ENCODE results near the gene PRPSAP1. TPM values are rescaled to one million over a fixed set of nuclear protein-coding genes. Genes with fewer than 3 reads are reported as not detected.
A peak's percentile ranks its signal among the peaks of the same experiment; 100 is the strongest.

PRPSAP1 gene, protein sequence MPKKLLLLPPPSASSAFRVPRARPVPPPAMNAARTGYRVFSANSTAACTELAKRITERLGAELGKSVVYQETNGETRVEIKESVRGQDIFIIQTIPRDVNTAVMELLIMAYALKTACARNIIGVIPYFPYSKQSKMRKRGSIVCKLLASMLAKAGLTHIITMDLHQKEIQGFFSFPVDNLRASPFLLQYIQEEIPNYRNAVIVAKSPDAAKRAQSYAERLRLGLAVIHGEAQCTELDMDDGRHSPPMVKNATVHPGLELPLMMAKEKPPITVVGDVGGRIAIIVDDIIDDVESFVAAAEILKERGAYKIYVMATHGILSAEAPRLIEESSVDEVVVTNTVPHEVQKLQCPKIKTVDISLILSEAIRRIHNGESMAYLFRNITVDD
- 36.3 TPM for polyA plus RNA-seq (ENCODE audit: insufficient read length)

DNA sequence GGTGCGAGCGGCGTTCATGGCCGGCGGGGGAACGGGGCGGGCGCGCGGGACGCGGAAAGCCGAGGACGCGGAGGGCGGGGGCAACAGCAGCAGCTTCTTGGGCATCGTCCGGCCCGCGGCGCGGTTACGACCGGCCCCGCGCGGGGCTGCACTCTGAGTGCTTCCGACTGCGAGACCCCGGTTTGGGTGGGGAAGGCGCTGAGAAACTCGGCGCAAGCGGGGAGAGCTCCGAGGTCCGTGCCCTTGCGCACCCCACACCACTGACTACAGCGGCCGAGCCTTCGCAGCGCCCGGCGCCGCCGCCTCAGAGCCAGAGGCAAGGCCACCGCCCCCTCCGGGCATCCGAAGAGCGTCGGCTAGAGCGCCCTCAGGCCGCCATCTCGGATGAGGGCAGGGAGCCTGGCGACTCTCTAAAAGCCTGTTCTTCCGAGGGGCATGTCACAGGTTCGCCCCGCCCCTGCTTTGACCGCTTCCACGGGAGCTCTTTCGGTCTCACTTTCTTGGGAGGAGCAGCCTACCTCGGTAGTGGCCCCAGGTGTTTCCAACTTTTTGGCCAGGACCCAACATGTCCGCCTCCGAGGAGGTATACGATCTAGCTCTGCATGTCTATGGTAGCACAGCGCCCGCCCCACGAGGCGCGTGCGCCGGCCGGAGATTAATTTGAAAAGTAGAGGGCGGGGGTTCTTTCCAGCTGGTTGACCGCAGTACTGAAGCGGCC is at the start of gene PRPSAP1:
Gene PRPSAP1 (minus strand): TSS at position 318 of the 718 bp plus-strand sequence. CDS start 213 bp downstream, at position 105.
- DNase-seq = peak; percentile 94

DNA sequence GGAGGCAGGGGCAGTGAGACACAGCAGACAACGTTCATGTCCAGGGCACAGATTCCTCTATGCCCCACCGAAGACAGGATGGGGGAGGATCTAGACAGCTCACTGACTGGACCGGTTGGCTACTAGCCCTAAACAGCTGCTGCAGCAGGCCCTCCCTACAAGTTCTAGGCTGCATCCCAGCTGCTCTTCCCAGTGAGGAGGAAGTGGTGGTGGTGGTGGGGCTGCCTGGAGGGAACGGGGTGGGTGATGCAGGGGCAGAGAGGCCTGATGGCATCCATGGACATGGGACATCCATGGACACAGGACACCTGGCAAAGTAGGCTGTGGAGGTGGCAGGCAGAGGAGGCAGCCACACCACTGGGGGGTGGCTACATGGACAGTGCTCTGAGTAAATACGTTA is 49.0 kb upstream of the PRPSAP1 start:
- no peak for DNase-seq

DNA sequence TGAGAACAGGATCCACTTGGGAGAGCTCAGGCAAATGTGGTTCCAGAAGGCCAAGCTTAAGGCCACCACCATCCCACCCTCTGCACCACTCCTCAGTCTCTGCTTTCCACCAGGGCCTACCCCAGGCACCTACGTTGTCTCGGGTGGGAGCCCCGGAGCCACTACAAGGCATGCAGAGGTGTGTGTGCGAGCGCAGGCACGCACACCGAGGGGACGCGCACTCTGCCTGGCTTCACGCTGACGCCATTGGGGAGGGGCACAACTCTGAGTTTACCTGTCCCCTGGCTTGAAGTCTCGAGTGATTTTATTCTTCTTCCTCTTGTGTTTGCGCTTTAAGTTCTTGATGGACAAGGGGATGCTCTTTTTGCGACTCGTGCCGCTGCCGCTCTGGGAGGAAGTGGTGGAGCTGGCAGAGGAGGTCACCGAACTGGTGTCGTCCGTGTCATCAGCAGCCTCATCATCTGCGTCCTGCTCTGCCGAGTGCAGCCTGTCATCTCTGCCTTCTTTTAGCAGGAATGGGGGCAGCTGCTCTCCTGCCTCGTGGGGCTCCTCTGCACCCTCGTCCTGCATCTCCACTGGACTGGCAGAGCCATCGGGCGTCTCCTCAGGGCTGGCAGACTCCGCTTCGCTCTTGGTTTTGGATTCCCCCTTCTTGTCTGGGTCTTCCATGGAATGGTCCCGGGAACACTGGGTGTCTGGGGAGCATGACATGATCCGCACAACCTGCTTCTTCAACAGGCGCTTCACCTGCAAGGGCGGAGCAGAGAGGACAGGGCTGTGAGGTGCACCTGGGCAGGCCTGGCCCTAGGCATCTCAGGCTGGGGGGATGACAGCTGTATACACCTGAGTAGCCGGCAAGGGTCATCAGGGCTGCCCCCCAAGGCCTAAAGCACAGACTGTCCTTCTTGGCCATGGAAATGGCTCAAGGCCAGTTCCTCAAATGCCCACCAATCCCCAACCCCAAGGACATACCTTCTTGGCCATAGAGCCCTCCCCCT is 45.8 kb upstream of the PRPSAP1 start:
- no peak for DNase-seq

DNA sequence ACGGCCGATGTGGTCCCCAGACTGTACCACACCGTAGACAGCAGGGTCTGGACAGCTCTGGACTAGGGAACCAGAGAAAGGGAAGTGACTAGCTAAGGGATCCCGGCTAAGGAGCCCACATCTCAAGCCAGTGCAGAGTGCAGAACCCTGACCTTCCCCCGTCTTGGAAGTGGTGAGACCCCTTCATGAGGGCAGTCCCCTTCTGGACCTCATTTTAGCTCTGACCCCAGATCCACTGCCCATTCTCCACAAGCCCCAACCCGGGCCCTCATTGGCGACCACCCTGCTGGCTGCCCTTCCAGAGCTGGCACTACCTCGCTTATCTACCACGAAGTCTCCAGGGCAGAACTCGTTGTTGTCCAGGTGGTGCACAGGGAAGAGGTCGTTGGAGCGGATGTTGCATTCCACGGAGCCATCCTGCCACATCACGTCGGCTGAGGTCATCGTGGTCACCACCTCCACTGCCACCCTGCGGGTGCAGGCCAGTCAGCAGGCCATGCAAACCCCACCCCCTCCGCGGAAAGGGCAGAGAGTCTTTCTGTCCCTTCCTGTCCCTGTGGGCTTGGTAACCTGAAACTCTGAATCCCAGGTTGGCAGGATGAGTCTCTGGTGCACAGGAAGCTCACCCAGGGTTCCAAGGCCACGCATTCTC is 44.9 kb upstream of the PRPSAP1 start:
- DNase-seq = no peak

DNA sequence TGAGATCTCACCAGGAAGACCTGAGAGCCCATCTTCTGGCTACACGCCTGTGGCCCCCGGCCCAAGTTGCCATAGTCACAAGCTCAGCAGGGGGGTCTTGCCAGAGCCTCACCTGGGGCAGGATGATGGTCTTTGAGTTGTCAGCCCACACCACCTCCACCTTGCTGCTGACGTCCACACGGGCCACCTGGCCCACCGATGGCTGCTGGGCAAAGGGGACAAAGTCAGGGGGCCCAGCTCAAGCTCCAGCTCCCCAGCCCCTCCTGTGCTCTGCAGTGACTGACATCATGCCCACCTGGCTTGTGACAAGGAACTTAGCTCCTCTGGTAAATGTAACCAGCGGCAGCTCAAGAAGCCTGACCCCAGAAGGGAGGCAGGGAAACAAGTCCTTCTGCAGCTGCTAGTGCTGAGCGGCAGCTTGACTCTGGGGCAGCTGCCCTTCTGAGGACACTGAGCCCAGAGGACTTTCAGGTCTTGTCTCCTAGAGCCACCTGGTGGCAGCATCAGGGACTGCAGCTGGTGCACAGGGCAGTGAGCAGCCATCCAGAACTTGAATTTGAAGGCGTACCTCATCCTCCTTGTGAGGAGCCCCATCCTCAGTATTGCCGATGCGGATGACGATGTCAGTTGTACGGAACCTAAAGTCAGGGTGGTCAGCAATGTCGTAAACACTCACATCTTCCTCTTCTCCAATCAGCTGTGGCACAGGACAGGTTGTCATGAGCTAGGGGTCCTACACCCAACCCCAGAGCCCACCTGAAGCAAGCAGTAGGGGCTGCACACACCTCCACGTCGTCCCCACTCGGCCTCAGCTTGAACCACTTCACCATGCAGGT is 44.2 kb upstream of the PRPSAP1 start:
- DNase-seq = peak; percentile 85

DNA sequence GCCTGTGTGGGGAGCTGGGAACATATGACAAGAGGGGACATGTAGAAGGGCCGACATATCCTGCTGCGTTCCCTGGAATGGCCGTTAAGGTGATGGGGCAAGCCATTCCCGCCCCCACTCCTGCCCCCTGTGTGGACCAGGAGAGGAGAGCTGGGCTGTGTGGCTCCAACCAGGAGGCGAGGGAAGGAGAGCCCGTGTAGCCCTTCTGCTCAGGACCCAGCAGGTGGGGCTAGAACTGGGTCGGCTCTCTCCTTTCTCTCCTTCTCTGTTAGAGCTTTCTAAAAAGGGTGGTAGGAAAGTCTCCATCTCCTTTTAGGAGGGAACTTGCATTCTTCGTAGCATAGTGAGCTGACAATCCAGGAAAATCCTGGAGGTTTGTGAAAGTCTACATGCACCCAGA is 43.5 kb upstream of the PRPSAP1 start:
- DNase-seq = no peak

DNA sequence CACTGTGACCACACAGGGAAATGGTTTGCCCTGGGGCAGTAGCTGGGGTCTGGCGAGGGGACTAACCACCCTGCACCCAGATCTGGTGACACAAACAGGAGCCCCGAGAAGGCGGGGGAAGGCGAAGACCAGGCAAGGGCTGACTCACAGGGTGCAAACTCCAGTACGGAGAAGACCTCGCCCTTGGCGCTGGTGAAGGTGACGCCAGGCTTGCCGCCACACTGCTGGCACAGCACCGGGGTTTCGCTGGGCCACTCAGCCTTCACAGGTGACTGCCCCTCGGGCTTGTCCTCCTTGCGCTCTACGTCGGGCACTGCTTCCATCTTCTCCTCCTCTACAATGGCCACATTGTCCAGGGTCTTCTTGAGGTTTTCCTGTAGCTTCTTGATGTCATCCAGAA is 42.3 kb upstream of the PRPSAP1 start:
- no peak for DNase-seq

DNA sequence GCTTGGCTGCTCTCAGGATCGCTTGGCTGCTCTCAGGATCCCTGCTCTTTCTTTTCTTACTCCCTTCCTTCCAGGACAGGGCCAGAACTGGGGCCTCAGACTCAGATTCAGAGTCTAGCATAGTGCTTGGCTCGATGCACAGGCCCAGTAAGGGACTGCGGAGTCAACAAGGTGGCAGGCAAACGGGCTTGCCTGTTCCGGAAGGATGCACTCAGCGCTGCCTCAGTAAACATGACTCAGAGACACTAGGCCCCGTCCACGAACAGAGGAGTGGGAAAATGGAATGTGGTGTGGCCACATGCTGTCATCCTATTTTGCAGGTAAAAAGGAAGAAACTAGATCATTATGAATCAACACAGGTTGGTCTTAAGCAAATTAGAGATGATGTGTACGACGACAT is 40.5 kb upstream of the PRPSAP1 start:
- DNase-seq = no peak

DNA sequence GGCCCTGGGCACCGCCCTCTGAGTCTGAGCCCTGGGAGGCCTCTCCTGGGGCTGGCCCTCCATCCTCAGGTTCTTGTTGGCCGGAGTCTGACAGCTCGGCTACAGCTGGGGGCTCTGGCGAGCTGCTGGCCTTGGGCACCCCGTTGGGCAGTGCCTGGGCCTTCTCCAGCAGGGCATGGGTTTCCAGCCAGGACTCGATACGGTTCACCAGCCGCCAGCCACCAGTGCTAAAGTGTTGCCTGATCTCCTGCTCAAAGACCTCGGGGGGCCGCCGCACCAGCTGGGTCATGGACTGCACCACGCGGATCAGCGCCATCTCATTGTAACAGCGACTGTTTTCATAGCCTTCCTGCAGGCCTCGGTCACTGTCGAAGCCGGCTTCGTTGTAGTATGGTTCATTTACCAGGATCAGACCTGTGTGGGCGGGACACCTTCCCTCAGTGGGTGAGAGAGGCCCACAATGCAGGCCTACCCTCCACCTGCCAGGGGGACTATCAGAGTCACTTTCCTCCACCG is 37.5 kb upstream of the PRPSAP1 start:
- no peak for DNase-seq

DNA sequence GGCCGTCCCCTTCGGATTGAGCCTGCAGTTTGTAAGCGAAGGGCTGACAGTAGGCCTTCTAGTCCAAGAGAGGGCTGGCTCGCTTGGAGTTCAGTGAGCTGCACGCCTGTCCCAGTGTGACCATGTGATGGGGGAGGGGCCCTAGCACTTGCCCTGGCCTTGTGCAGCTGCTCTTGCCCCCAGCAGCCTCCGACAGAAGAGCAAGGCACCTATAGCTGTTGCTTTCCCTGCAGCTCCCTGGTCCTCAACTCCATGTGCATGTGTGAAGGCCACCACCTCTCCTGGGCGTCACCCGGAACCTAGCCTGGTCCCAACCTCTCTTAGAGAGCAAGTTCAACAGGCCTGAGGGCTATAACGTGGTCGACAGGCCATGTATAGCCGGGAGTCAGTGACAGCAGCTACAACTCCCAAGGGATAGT is 36.3 kb upstream of the PRPSAP1 start:
- no peak for DNase-seq

DNA sequence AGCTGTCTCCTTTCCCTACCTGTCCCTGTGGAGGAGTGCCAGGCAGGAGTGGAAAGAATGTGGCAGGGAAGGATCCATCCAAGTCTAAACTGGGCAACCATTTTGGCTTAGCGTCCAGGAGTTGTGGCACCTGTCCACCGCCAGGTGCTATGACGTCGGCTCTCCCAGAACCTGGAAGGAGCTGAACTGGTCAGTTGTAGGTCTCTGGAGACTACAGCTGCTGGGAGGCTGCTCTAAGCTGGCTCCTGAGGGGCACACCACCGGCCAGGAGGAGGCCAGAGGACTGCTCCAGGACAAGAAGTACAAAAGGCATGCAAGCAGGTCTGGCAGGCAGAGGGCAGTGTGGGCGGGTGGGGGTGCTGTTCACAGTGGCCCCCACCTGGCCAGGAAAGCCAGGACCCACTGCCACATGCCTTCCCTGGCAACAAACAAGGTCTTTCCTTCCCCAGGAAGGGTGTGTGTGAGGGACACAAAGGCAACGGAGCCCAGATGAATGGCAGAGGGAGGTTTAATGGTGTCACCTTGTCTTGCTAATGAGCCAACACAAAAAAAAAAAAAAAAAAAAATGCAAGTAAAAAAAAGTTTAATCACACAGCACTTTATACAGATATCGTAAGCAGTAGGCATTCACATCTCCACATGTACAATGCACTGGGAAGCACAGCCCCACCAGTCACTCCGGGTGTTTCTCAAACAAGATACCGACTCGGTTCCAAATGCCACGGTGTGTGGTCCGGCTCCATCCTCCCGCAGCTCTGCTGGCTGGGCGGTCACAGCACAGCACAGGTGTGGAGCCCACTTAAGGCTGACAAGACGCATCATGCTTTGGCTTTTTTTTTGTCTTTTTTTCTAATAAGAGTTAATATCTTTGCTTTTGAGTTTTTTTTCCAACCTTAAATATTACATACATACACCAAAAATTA is 35.5 kb upstream of the PRPSAP1 start:
- DNase-seq = no peak

DNA sequence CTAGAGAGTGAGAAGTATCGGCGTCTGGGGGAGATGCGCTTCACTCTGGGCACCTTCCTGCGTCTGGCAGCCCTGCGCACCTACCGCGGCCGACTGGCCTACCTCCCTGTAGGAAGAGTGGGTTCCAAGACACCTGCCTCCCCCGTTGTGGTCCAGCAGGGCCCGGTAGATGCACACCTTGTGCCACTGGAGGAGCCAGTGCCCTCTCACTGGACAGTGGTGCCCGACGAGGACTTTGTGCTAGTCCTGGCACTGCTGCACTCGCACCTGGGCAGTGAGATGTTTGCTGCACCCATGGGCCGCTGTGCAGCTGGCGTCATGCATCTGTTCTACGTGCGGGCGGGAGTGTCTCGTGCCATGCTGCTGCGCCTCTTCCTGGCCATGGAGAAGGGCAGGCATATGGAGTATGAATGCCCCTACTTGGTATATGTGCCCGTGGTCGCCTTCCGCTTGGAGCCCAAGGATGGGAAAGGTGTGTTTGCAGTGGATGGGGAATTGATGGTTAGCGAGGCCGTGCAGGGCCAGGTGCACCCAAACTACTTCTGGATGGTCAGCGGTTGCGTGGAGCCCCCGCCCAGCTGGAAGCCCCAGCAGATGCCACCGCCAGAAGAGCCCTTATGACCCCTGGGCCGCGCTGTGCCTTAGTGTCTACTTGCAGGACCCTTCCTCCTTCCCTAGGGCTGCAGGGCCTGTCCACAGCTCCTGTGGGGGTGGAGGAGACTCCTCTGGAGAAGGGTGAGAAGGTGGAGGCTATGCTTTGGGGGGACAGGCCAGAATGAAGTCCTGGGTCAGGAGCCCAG is 33.5 kb upstream of the PRPSAP1 start:
- no peak for DNase-seq

DNA sequence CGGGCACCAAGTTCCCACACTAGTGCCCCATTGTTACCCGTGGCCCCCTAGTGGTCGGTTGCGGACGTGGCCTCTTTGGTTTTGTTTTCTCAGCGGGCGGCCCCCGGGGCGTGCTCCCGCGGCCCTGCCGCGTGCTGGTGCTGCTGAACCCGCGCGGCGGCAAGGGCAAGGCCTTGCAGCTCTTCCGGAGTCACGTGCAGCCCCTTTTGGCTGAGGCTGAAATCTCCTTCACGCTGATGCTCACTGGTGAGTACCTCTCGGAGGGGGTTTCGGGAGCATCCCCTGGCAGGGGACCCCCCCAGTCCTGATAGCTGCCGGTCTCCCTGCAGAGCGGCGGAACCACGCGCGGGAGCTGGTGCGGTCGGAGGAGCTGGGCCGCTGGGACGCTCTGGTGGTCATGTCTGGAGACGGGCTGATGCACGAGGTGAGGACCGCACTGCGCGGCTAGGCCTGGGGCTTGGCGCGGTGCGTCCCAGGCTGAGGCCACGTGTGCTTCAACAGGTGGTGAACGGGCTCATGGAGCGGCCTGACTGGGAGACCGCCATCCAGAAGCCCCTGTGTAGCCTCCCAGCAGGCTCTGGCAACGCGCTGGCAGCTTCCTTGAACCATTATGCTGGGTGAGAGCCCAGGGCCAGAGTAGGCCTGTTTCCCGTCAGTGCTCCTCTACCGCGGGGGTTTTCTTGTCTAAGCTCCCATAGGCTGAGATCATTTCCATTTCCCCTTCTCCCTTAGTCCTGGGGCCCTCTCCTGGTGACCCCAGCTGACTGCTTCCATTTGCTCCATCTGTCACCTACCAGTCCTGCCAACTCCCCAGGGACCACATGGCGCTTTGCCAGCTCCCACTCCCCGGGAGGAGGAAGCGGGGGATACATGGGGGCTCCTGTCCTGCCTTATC is 32.4 kb upstream of the PRPSAP1 start:
- DNase-seq = no peak

DNA sequence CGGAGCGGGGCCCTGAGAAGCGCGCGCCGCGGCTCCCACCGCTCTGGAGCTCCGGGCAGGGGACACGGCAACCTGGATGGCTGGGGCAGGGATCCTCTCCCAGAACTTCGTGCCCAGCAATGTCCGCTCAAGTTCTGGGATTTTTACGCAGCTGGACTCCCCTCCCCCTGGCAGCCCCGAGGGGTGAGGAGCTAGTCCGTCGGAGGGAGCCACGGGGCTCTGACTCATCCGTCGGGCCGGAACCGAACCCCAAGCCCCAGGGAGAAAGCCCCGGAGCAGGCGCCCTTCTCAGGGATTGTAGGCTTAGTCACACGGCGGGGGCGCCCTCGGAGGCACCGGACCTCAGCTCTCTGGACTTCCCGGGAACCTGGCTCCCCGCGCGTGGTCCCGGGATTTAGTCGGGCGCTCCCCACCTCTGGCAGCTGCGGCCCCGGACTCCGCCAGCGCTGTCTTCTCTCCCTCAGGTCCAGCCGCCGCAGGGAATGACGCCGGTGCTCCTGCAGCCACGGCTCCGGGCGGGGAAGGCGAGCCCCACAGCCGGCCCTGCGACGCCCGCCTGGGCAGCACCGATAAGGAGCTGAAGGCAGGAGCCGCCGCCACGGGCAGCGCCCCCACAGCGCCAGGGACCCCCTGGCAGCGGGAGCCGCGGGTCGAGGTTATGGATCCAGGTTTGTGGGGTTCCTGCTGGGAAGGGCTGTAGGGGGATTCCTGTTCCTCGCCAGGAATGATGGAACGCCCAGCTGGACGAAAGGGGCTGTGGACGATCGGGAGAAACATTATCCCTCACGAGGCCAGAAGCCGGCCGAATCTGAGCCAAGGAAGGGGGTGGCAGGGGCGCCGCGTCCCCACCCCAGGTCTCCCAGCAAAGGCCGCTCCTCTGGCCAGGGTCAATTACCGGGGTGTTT is 31.5 kb upstream of the PRPSAP1 start:
- no peak for DNase-seq

DNA sequence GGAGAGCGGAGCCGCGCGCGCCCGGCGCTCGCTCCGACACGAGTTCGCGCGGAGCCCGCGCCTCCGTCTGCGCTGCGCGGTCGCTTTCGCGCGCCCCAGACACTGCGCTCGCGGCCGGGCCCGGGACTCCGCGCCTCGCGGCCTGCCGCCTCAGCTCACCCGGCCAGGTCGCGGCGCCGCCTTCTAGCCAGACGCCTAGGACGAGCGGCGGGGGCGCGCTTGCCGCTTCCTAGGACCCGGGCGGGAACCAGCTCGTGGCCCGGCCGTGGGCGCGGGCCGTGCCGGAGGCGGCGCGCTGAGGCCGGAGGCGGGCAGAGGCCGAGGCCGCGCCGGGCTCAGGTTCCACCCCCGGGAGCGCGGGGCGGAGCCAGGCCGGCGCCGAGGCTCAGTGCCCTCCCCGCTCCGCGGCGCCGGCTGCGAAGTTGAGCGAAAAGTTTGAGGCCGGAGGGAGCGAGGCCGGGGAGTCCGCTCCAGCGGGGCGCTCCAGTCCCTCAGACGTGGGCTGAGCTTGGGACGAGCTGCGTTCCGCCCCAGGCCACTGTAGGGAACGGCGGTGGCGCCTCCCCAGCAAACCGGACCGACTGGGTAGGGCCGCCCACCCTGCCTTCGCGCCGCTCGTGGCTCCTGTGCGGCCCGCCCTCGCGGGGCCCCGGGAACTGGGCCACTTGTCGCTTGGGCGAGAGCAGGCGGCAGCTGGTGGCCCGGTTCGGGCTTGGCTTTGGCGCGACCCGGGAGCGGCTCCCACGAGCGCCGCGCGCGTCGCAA is 30.7 kb upstream of the PRPSAP1 start, which contains the start of gene SPHK1:
Gene SPHK1 (plus strand): TSS at position 388 of the 765 bp plus-strand sequence. CDS start 1,036 bp downstream, outside the sequence.
- peak; percentile 83 for DNase-seq

Data from hindlimb muscle (tissue), 1 donor.